Heart left ventricle (tissue), 13 donors: ENCODE data around the gene STX16.

Experiments
- POLR2A ChIP-seq, 2 donors: fragments of 450-650 bp; IDR thresholded peaks; one replicate each; pipeline ENCODE4 v1.6.1; 2017; ENCODE audit warnings: antibody characterized with exemption in 2 of 2, mild to moderate bottlenecking in 2 of 2, moderate library complexity in 2 of 2
- TF ChIP-seq, protein P1 (sequence below), 12 donors: fragments of 200-600 bp; sonication (generic) in 4 of 12; IDR thresholded peaks; one replicate each; pipeline versions ENCODE4 v1.5.0 to v1.8.0; 2018 to 2022; ENCODE audit warnings: antibody characterized with exemption in 12 of 12, mild to moderate bottlenecking in 5 of 12
- donor health status: ischemic (EF 13 %, LVEDD 7.1; RV severe dilation, severe dysfunction).
- donor health status: DM: no; HTN: yes; CAD: no.
- donor health status: DM: no; HTN: no; CAD: no.
- donor health status: ischemic (EF 25% LVEDD 6.9; RV normal size, moderate dysfunction).
- donor health status: ischemic (EF 25% LVEDD 5.7; RV mildly dilated, moderate dysfunction).
- donor health status: ischemic (EF 35%, LVEDD 5.7; RV mildly dilated, moderate dysfunction).
- donor health status: nonischemic (EF 11% LVEDD 7.7; RV severe dilation, severe dysfunction).
- donor health status: DM: yes; HTN: yes; CAD: no.
- donor health status: PGD.
- donor health status: ischemic (EF 29% LVEDD 5.4; RV normal size, mild dysfunction).
- donor health status: nonischemic (EF 23%, LVEDD 6.1; RV moderate dilation, normal function).

DNA sequence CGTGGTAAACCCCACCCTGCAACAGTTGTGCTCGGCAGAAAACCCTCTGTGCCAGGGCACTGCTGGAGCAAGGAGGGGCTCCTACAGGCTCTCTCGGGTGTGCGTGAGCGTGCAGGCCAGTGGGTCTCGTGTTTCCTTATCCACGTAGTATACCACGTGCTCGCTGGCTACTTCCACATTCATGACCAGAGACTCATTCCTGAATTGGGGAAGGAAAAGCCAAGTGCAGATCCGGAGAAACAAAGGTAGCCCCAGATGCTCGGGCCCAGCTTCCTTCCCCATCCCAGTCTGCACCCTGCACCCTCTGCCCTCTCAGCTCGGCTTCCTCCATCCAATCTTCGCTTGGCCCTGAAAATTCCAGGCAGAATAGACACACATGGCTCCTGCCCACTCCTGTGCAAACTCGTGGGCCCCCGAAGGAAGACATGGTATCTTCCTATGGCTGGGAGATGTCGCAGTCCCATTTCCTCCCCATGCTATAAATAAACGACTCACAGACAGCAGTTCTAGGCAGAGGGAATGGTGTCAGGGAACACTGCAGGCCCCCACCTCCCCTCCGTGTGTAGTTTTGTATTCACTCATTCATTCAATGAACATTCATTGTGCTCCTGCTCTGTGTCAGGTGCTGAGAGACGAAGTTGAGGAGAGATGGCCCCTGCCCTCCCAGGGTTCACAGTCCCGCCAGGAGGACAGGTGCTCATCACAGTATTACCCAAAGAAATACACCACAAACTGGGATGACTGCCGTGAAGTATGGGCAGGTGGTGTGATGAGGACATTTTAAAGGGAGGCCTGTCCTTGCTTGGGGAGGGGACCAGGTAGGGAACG, 71.1 kb downstream of the STX16 start:
- TF ChIP-seq, protein P1, sequence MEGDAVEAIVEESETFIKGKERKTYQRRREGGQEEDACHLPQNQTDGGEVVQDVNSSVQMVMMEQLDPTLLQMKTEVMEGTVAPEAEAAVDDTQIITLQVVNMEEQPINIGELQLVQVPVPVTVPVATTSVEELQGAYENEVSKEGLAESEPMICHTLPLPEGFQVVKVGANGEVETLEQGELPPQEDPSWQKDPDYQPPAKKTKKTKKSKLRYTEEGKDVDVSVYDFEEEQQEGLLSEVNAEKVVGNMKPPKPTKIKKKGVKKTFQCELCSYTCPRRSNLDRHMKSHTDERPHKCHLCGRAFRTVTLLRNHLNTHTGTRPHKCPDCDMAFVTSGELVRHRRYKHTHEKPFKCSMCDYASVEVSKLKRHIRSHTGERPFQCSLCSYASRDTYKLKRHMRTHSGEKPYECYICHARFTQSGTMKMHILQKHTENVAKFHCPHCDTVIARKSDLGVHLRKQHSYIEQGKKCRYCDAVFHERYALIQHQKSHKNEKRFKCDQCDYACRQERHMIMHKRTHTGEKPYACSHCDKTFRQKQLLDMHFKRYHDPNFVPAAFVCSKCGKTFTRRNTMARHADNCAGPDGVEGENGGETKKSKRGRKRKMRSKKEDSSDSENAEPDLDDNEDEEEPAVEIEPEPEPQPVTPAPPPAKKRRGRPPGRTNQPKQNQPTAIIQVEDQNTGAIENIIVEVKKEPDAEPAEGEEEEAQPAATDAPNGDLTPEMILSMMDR (IDR thresholded peaks at IDR 0.05) = no peak
- TF ChIP-seq POLR2A (IDR thresholded peaks at IDR 0.05) = no peak
